ENCODE measurements around the gene RPP25.

The RPP25 gene

GRCh38 chr15:74913041-74913440 lies 43.5 kb downstream of the RPP25 start:
- DNase-seq, result no peak

GRCh38 chr15:74908635-74909034 lies 47.9 kb downstream of the RPP25 start:
- DNase-seq, result no peak

GRCh38 chr15:74907163-74907870 lies 49.3 kb downstream of the RPP25 start:
- no peak for DNase-seq

DNA sequence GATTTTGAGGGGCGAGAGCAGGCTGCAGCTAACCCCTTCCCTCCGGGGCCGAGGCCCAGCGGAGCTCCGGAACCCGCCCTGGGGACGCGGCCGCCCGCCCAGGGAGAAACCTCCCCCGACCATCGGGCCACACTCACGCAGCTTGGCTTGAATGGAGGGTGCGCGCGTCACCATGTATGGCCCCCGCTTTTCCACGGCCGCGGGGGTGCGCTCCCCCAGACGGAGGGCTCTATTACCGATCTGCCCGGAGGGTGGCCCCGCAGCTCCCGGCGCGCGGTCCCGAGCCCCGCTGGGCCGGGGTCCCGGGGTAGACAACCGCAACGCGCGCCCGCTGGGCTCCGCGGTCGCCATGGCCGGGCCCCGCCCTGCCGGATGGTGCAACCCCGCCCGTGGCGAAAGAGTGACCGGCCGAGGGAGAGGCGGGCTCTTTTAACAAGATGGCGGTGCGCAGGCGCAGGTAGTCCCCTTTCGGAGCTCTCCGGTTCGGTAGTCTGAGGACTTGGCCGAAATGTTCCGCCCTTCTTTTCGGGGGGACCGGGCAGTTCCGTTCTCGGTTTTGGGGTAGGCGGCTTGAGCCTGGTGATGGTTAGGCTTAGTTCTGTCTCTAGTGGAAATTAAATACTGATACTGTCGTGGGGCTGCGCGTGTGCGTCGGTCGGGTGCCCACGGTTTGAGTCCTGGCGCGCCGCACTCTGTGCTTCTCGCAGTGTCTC lies 50.0 kb downstream of the RPP25 start, which contains the start of gene FAM219B:
FAM219B (minus strand) TSS at position 402 of the 713 bp plus-strand sequence; CDS start at position 351, 51 bp downstream.
- DNase-seq, result peak; percentile 81

GRCh38 chr15:74906067-74906449 lies 50.5 kb downstream of the RPP25 start:
- DNase-seq, result peak; percentile 12
